LNCaP clone FGC (cell line): ENCODE data around the gene PI4KA.

Experiments
- DNase-seq: peaks from one replicate; pipeline ENCODE4 v3.0.0-alpha.2; 2011; ENCODE audit warnings: low read depth
- H3K4me3 ChIP-seq: 2 replicates; pipeline ENCODE4 v1.5.1; 2011; ENCODE audit warnings: mild to moderate bottlenecking, low read depth, low read length, control low read depth
- CTCF ChIP-seq: IDR thresholded peaks from 2 replicates; pipeline ENCODE4 v1.5.1; 2012; ENCODE audit warnings: mild to moderate bottlenecking; ENCODE audit not compliant: control insufficient read depth, insufficient read depth; ENCODE audit errors: extremely low read depth

The PI4KA gene

DNA sequence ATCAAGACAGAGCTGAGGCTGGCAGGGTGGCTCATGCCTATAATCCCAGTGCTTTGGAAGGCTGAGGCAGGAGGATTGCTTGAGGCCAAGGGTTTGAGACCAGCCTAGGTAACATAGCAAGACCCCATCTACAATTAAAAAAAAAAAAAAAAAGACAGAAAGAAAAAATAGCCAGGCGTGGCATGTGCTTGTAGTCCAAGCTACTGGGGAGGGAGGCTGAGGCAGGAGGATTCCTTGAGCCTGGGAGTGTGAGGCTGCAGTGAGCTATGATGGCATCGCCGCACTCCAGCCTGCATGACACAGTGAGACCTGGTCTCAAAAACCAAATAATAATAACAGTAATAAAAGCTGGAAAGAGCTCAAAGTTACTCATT is 75.3 kb downstream of the PI4KA start:
- TF ChIP-seq CTCF = no peak
- no peak overlapping the region for H3K4me3 ChIP-seq
- no peak for DNase-seq

- no peak for DNase-seq
- no peak for TF ChIP-seq CTCF
- H3K4me3 ChIP-seq = no peak overlapping the region
Observed at GRCh38 chr22:20782596-20783299, 75.9 kb downstream of the PI4KA start.

DNA sequence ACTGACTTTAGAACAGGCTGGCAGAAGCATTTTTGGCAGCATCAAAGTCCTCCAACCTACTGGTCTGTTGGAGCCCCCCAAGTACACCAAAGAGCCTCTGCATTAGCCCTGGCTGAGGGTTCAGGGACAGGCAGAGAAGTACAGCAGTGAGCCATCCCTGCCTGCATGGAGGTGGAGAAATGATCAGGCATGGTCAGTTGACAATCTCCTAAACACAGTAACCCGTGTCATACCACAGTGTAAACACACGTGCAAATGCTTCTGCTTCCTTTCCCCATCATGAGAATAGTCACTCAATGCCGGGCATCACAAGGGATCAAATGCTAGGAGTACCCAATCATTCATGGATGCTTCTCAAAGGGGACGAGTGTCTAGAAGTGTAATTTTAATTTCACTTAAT is 76.5 kb downstream of the PI4KA start:
- H3K4me3 ChIP-seq = no peak overlapping the region
- no peak for TF ChIP-seq CTCF
- no peak for DNase-seq

GRCh38 chr22:20781272-20781990 is 77.2 kb downstream of the PI4KA start:
- no peak overlapping the region for H3K4me3 ChIP-seq
- no peak for TF ChIP-seq CTCF
- DNase-seq = no peak

GRCh38 chr22:20779818-20780158 is 78.8 kb downstream of the PI4KA start:
- no peak for DNase-seq

DNA sequence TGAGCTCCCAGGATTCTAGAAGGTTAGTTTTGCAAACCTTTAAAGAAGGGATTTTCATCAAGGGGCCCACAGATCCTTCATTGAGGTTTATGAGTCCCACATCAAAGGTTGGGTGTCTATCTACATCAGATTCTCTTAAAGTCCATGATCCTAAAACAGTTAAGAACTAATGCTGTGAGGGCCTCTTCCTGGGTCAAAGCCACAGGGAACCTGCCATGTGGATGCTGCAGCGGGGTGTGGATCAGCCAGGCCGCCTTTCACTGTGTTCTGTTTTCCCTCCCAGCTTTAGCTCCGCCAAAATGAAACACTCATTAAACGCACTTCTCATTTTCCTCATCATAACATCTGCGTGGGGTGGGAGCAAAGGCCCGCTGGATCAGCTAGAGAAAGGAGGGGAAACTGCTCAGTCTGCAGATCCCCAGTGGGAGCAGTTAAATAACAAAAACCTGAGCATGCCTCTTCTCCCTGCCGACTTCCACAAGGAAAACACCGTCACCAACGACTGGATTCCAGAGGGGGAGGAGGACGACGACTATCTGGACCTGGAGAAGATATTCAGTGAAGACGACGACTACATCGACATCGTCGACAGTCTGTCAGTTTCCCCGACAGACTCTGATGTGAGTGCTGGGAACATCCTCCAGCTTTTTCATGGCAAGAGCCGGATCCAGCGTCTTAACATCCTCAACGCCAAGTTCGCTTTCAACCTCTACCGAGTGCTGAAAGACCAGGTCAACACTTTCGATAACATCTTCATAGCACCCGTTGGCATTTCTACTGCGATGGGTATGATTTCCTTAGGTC is 79.4 kb downstream of the PI4KA start:
- H3K4me3 ChIP-seq = no peak overlapping the region
- no peak for TF ChIP-seq CTCF
- DNase-seq = no peak

More at GRCh38 chr22:20779818-20780158, 78.8 kb downstream of the PI4KA start:
- H3K4me3 ChIP-seq = no peak overlapping the region
- no peak for TF ChIP-seq CTCF
